Parathyroid adenoma (tissue), 2 donors: ENCODE measurements around the gene ATP6V1B1.

Experiments
- H2AFZ ChIP-seq: fragments of 300-600 bp; sonication (generic); one replicate; pipeline ENCODE4 v1.7.0; 2017; ENCODE audit warnings: antibody characterized with exemption, mild to moderate bottlenecking
- H3K27ac ChIP-seq: fragments of 300-600 bp; sonication (generic); one replicate; pipeline ENCODE4 v1.7.0; 2017
- H3K27me3 ChIP-seq: fragments of 300-600 bp; sonication (generic); one replicate; pipeline ENCODE4 v1.7.0; 2017; ENCODE audit warnings: low read length; ENCODE audit not compliant: control insufficient read depth, insufficient read depth
- H3K36me3 ChIP-seq: fragments of 300-600 bp; sonication (generic); one replicate; pipeline ENCODE4 v1.7.0; 2017; ENCODE audit warnings: low read length; ENCODE audit not compliant: control insufficient read depth, insufficient read depth
- H3K4me1 ChIP-seq: fragments of 300-600 bp; sonication (generic); one replicate; pipeline ENCODE4 v1.7.0; 2017; ENCODE audit warnings: control low read depth
- H3K4me2 ChIP-seq: fragments of 300-600 bp; sonication (generic); one replicate; pipeline ENCODE4 v1.7.0; 2017; ENCODE audit warnings: low read length
- H3K4me3 ChIP-seq: fragments of 300-600 bp; sonication (generic); one replicate; pipeline ENCODE4 v1.7.0; 2017; ENCODE audit warnings: low read depth, low read length
- H3K79me2 ChIP-seq: fragments of 300-600 bp; sonication (generic); one replicate; pipeline ENCODE4 v1.7.0; 2017; ENCODE audit warnings: control low read depth
- H3K9ac ChIP-seq: fragments of 300-600 bp; sonication (generic); one replicate; pipeline ENCODE4 v1.7.0; 2017; ENCODE audit warnings: mild to moderate bottlenecking
- H3K9me3 ChIP-seq: fragments of 300-600 bp; sonication (generic); one replicate; pipeline ENCODE4 v1.7.0; 2017; ENCODE audit warnings: low read length; ENCODE audit not compliant: control insufficient read depth
- CTCF ChIP-seq: fragments of 300-600 bp; sonication (generic); IDR thresholded peaks from one replicate; pipeline ENCODE4 v1.7.0; 2017; ENCODE audit warnings: antibody characterized with exemption, mild to moderate bottlenecking
- donor health status: primary hyperparathyroidism.

Gene ATP6V1B1

DNA sequence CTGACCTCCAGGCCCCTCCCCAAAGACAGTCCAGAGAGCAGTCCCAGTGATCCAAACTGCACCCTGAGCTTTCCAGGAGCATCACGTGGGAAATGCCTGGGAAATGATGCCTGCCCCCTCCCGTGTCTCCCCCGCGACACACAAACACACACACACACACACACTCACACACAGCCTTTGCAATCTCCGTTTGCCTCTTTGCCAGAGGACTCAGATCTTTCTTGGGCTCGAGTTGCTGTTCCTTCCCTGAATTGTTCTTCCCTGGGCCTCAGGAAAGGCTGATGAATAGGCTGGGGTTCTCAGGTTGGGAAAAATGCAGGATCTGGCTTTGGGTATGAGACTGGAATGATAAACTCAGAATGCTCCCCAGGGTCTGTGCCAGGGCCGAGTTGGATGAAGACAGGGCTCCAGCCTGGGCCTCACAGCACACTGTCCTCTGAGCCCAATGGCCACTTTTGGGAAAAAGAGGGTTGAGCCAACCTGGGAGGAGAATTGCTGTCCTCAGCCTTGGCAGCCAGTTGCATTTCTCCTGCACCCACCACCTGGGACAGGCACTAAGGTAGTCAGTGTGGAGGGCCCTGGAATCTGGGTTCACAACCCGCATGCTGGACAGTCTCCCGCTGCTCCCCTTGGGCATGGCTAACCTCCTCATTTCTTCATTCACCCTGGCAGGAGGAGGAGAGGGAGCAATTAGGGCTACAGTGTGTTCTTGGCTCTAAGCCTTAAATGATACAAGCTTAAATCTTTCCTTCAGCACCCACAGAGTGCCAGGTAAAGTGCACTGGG is 43.9 kb upstream of the ATP6V1B1 start:
- Histone ChIP-seq H3K4me1 (no peaks in the 10 kb centered on the region), H3K36me3 (no peaks in the 10 kb centered on the region), H3K27ac (no peak overlapping the region), H3K9ac (no peak overlapping the region), H3K79me2 (no peaks in the 10 kb centered on the region), H3K4me3 (no peak overlapping the region), H2AFZ (no peak overlapping the region), H3K9me3 (peaks cover 3% of the 10 kb centered on the region), H3K4me2 (no peak overlapping the region), H3K27me3 (peaks cover 4% of the 10 kb centered on the region)
- TF ChIP-seq CTCF = no peak

- H3K36me3 ChIP-seq = no peaks in the 10 kb centered on the region
- H2AFZ ChIP-seq = no peak overlapping the region
- H3K79me2 ChIP-seq = no peaks in the 10 kb centered on the region
- H3K4me2 ChIP-seq = no peak overlapping the region
- no peak overlapping the region for H3K4me3 ChIP-seq
- H3K27me3 ChIP-seq = no peaks in the 10 kb centered on the region
- H3K9me3 ChIP-seq = peaks cover 3% of the 10 kb centered on the region
- no peaks in the 10 kb centered on the region for H3K4me1 ChIP-seq
- no peak overlapping the region for H3K9ac ChIP-seq
- no peak overlapping the region for H3K27ac ChIP-seq
- TF ChIP-seq CTCF = no peak
Observed at GRCh38 chr2:70892750-70893149, 43.0 kb upstream of the ATP6V1B1 start.

DNA sequence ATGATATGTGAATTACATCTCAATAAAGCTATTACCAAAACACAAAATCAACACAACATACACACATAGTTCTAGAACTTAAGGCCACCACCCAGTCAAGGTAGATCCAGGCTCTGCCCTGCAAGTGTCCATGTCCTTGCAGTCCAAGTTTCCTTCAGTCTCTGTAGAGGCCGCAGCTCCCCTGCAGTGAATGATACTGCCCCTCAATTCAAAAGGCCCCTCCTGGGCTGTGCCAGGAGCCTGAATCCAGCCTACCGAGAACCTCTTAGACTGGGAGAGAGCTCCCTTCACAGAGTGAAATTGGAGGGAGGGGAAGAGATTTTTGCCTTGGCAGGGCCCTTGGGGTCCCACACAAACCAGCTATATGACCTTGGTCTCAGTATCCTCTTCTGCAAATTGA is 42.5 kb upstream of the ATP6V1B1 start:
- H3K36me3 ChIP-seq = no peaks in the 10 kb centered on the region
- no peaks in the 10 kb centered on the region for H3K4me1 ChIP-seq
- H3K4me2 ChIP-seq = no peak overlapping the region
- no peaks in the 10 kb centered on the region for H3K27me3 ChIP-seq
- H3K9me3 ChIP-seq = peaks cover 3% of the 10 kb centered on the region
- no peak overlapping the region for H3K9ac ChIP-seq
- no peak overlapping the region for H3K27ac ChIP-seq
- TF ChIP-seq CTCF = no peak
- H3K4me3 ChIP-seq = no peak overlapping the region
- no peak overlapping the region for H2AFZ ChIP-seq
- H3K79me2 ChIP-seq = no peaks in the 10 kb centered on the region

DNA sequence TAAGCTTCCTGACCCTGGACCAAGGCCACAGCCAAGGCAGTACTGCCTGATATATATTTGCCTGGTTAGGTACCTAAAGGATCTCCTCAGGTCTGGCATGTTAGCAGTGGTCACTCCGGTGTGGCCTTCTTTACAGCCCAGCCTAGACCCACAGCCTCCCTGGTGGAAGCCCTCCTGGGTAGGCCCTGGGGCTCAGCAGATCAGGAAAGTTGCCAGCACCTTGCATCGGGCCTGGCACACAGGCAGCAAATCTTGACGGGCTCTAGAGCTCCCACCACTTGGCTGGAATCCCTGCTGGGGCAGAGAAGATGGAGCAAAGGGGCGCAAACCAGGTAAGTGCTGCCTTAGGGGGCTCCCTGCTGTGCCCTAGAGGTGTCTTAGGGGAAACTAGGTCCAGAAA is 40.9 kb upstream of the ATP6V1B1 start:
- no peaks in the 10 kb centered on the region for H3K36me3 ChIP-seq

More for the DNA sequence above, 40.9 kb upstream of the ATP6V1B1 start:
- no peak overlapping the region for H3K27ac ChIP-seq
- H3K9me3 ChIP-seq = no peaks in the 10 kb centered on the region
- H3K27me3 ChIP-seq = no peaks in the 10 kb centered on the region
- no peak for TF ChIP-seq CTCF
- H3K4me3 ChIP-seq = no peak overlapping the region
- no peak overlapping the region for H2AFZ ChIP-seq
- no peaks in the 10 kb centered on the region for H3K79me2 ChIP-seq
- H3K4me1 ChIP-seq = no peaks in the 10 kb centered on the region
- no peak overlapping the region for H3K9ac ChIP-seq
- no peak overlapping the region for H3K4me2 ChIP-seq
